Mesenchymal stem cell (in vitro differentiated cells and primary cell): ENCODE measurements around the gene APP.

ENCODE experiments used
- DNase-seq: peaks from one replicate; pipeline ENCODE4 v3.0.0-alpha.2; 2013
- H2AFZ ChIP-seq: one replicate; pipeline ENCODE4 v1.6.1; 2013; ENCODE audit warnings: low read depth, mild to moderate bottlenecking, control low read depth, inconsistent platforms, low read length, moderate library complexity
- H2AK5ac ChIP-seq: 2 replicates; pipeline ENCODE4 v1.6.1; 2013; ENCODE audit warnings: low read length, moderate library complexity, mild to moderate bottlenecking, inconsistent platforms; ENCODE audit not compliant: severe bottlenecking
- H2BK120ac ChIP-seq: one replicate; pipeline ENCODE4 v1.6.1; 2013; ENCODE audit warnings: low read depth, mild to moderate bottlenecking, inconsistent platforms, low read length, moderate library complexity
- H2BK12ac ChIP-seq, 2 experiments: one replicate each; pipeline ENCODE4 v1.6.1; 2013; ENCODE audit warnings: inconsistent platforms in 2 of 2, low read length in 2 of 2, mild to moderate bottlenecking in 2 of 2, moderate library complexity in 2 of 2, control low read depth in 1 of 2
- H2BK15ac ChIP-seq: one replicate; pipeline ENCODE4 v1.6.1; 2013; ENCODE audit warnings: mild to moderate bottlenecking, low read depth, inconsistent platforms; ENCODE audit not compliant: poor library complexity, severe bottlenecking
- H2BK5ac ChIP-seq: 2 replicates; pipeline ENCODE4 v1.6.1; 2013; ENCODE audit warnings: low read depth, mild to moderate bottlenecking, low read length, control low read depth, inconsistent platforms; ENCODE audit not compliant: poor library complexity, severe bottlenecking
- H3K14ac ChIP-seq, 2 experiments: one replicate each; pipeline ENCODE4 v1.6.1; 2013; ENCODE audit warnings: inconsistent platforms in 2 of 2, low read length in 2 of 2, control low read depth in 1 of 2, mild to moderate bottlenecking in 1 of 2, moderate library complexity in 1 of 2
- H3K18ac ChIP-seq, 2 experiments: one replicate each; pipeline ENCODE4 v1.6.1; 2013; ENCODE audit warnings: inconsistent platforms in 2 of 2, low read length in 2 of 2, control low read depth in 1 of 2, low read depth in 1 of 2, mild to moderate bottlenecking in 1 of 2
- H3K23ac ChIP-seq, 2 experiments: one replicate each; pipeline ENCODE4 v1.6.1; 2013; ENCODE audit warnings: inconsistent platforms in 2 of 2, low read length in 2 of 2, mild to moderate bottlenecking in 2 of 2, moderate library complexity in 2 of 2, control low read depth in 1 of 2
- H3K27ac ChIP-seq: 2 replicates; pipeline ENCODE4 v1.5.1; 2013; ENCODE audit warnings: mild to moderate bottlenecking, moderate library complexity, low read length, control low read depth, inconsistent platforms; ENCODE audit not compliant: poor library complexity, severe bottlenecking
- H3K27me3 ChIP-seq, 2 experiments: 2 replicates each; pipeline versions ENCODE4 v1.6.1 to v1.7.0; 2013; ENCODE audit warnings: low read length in 2 of 2, mild to moderate bottlenecking in 2 of 2, moderate library complexity in 2 of 2, control low read depth in 1 of 2, inconsistent platforms in 1 of 2; ENCODE audit not compliant: control insufficient read depth in 1 of 2, insufficient read depth in 1 of 2
- H3K36me3 ChIP-seq, 2 experiments: 2 replicates each; pipeline versions ENCODE4 v1.6.1 to v1.7.0; 2013; ENCODE audit warnings: low read length in 2 of 2, control low read depth in 1 of 2, inconsistent platforms in 1 of 2, low read depth in 1 of 2, mild to moderate bottlenecking in 1 of 2; ENCODE audit not compliant: insufficient read depth in 2 of 2, control insufficient read depth in 1 of 2
- H3K4ac ChIP-seq, 2 experiments: one replicate each; pipeline ENCODE4 v1.6.1; 2013; ENCODE audit warnings: inconsistent platforms in 2 of 2, low read length in 2 of 2, mild to moderate bottlenecking in 2 of 2, moderate library complexity in 2 of 2, control low read depth in 1 of 2, low read depth in 1 of 2
- H3K4me1 ChIP-seq: 2 replicates; pipeline ENCODE4 v1.6.1; 2013; ENCODE audit warnings: low read depth, low read length, control low read depth; ENCODE audit not compliant: control insufficient read depth, insufficient read depth
- H3K4me2 ChIP-seq: 2 replicates; pipeline ENCODE4 v1.6.1; 2013; ENCODE audit warnings: low read length, mild to moderate bottlenecking, inconsistent platforms; ENCODE audit not compliant: poor library complexity, severe bottlenecking
- H3K4me3 ChIP-seq, 2 experiments: 2 replicates each; pipeline versions ENCODE4 v1.5.1 to v1.7.0; 2013; ENCODE audit warnings: low read length in 2 of 2, mild to moderate bottlenecking in 2 of 2, control low read depth in 1 of 2, low read depth in 1 of 2; ENCODE audit not compliant: insufficient read depth in 1 of 2
- H3K79me1 ChIP-seq: replicated peaks from 2 replicates; pipeline ENCODE4 v1.6.1; 2013; ENCODE audit warnings: mild to moderate bottlenecking, control low read depth, low read length, inconsistent platforms; ENCODE audit not compliant: poor library complexity, severe bottlenecking
- H3K9ac ChIP-seq: 2 replicates; pipeline ENCODE4 v1.7.0; 2013; ENCODE audit warnings: mild to moderate bottlenecking, low read length, moderate library complexity
- H3K9me3 ChIP-seq: 2 replicates; pipeline ENCODE4 v1.7.0; 2013; ENCODE audit warnings: mild to moderate bottlenecking, low read length; ENCODE audit not compliant: control insufficient read depth
- H4K8ac ChIP-seq: one replicate; pipeline ENCODE4 v1.6.1; 2013; ENCODE audit warnings: inconsistent platforms, mild to moderate bottlenecking, low read length, moderate library complexity
- H4K91ac ChIP-seq: one replicate; pipeline ENCODE4 v1.6.1; 2013; ENCODE audit warnings: mild to moderate bottlenecking, low read length, inconsistent platforms
- WGBS: methylation state at CpG from one replicate; pipeline ENCODE4 v1.1.7; 2013; ENCODE audit warnings: mixed read lengths; 5-methylcytosine and 5-hydroxymethylcytosine counted together

APP gene

DNA sequence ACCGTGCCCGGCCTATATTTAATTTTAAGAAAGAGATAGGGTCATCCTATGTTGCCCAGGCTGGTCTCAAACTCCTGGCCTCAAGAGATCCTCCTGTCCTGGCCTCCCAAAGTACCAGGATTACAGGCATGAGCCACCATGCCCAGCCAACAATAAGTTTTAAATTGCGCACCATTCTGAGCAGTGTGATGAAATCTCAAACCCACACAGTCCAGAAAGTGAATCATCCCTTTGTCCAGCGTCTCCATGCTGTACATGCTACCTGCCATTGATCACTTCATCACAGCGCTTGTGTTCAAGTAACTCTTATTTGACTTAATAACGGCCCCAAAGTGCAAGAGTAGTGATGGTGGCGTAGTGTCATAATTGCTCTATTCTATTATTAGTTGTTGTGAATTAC, 75.4 kb downstream of the APP start:
- Histone ChIP-seq H3K4me3 (no peak overlapping the region), H3K4me1 (no peaks in the 10 kb centered on the region), H3K4ac (no peak overlapping the region), H3K23ac (no peak overlapping the region), H2BK15ac (no peak overlapping the region), H3K9ac (no peak overlapping the region), H2BK5ac (no peak overlapping the region), H4K91ac (no peak overlapping the region), H3K4me2 (no peak overlapping the region), H4K8ac (no peak overlapping the region), H3K18ac (no peak overlapping the region), H3K79me1 (peaks cover 16% of the 10 kb centered on the region), H2AK5ac (no peak overlapping the region), H3K9me3 (no peaks in the 10 kb centered on the region), H2AFZ (no peak overlapping the region), H3K14ac (no peak overlapping the region), H2BK120ac (no peak overlapping the region), H3K27ac (no peak overlapping the region), H3K36me3 (peaks cover 0 to 10% of the 10 kb centered on the region in 2 experiments), H2BK12ac (no peak overlapping the region), H3K27me3 (no peaks in the 10 kb centered on the region)
- DNase-seq, result no peak
- WGBS, result 100% methylated on average over 4 of the region's 7 CpGs

DNA sequence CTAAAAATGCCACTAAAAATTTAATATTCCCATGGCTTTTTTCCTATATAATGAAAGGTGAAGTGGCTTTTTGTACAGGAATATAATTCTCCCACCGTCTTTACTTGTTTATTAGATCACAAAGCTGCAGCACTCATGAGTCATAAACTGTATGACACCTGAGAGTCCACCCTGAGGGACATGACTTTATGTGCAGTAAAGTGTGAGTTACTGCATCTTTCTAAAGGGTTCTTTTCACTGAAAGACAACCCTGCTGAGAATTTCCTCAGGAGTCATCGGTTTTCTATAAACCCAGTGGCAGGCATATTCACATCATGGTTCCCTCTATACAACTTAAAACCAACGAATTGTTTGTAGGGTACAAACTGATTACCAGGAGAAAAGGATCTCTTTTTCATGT, 77.4 kb downstream of the APP start:
- no peak overlapping the region for H3K4me3 ChIP-seq
- no peak overlapping the region for H2BK120ac ChIP-seq
- H3K27me3 ChIP-seq, result no peaks in the 10 kb centered on the region
- no peak overlapping the region for H2AK5ac ChIP-seq
- no peak overlapping the region for H2BK5ac ChIP-seq
- H3K36me3 ChIP-seq, result peaks cover 4 to 31% of the 10 kb centered on the region in 2 experiments
- no peak overlapping the region for H3K27ac ChIP-seq
- peaks cover 2% of the 10 kb centered on the region for H3K4me1 ChIP-seq
- no peak overlapping the region for H3K18ac ChIP-seq
- H2AFZ ChIP-seq, result no peak overlapping the region
- 50% methylated on average over 1 of the region's 3 CpGs for WGBS
- DNase-seq, result peak; percentile 76
- H2BK15ac ChIP-seq, result no peak overlapping the region
- H3K9ac ChIP-seq, result no peak overlapping the region
- peaks cover 20% of the 10 kb centered on the region for H3K79me1 ChIP-seq
- H4K91ac ChIP-seq, result no peak overlapping the region
- H2BK12ac ChIP-seq, result no peak overlapping the region
- no peak overlapping the region for H4K8ac ChIP-seq
- H3K4ac ChIP-seq, result no peak overlapping the region
- H3K4me2 ChIP-seq, result no peak overlapping the region
- H3K23ac ChIP-seq, result no peak overlapping the region
- no peak overlapping the region for H3K14ac ChIP-seq
- no peaks in the 10 kb centered on the region for H3K9me3 ChIP-seq

DNA sequence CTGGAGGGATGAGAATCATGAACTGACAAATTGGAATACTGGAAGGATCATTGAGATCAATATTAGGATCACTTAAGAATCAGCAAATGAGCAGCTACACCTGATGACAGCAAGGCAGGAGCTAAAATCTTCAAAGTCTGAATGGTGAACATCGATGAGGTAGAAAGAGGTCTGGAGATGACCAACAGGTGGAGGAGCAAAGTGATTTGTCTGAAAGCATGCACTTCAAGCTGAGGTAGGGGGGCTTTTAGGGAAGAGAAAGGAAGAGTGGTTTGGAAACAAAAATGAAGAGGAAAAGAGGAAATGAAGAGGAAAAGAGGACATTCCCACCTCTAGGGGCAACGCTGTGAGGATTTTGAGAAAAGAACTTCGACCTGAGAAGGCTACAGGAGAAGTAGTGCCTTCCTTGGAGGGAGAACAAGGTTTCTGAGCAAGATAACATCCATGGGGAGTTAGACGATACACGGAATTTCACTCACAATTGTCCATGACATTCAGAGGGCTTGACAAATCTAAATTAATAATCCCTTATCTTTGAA, 79.0 kb downstream of the APP start:
- peaks cover 4 to 46% of the 10 kb centered on the region in 2 experiments for H3K36me3 ChIP-seq
- H2AK5ac ChIP-seq, result no peak overlapping the region
- no peak overlapping the region for H3K4me3 ChIP-seq
- no peak overlapping the region for H2BK15ac ChIP-seq
- H3K14ac ChIP-seq, result no peak overlapping the region
- H3K4ac ChIP-seq, result no peak overlapping the region
- peaks cover 2% of the 10 kb centered on the region for H3K4me1 ChIP-seq
- no peak overlapping the region for H3K9ac ChIP-seq
- no peak overlapping the region for H2BK12ac ChIP-seq
- H3K23ac ChIP-seq, result no peak overlapping the region
- H4K91ac ChIP-seq, result no peak overlapping the region
- H3K4me2 ChIP-seq, result no peak overlapping the region
- H3K79me1 ChIP-seq, result peaks cover 17% of the 10 kb centered on the region
- no peak for DNase-seq
- no peak overlapping the region for H3K27ac ChIP-seq
- no peaks in the 10 kb centered on the region for H3K9me3 ChIP-seq
- no peak overlapping the region for H2BK120ac ChIP-seq
- no peak overlapping the region for H3K18ac ChIP-seq
- 68% methylated on average over 3 of the region's 5 CpGs for WGBS
- H2BK5ac ChIP-seq, result no peak overlapping the region
- no peaks in the 10 kb centered on the region for H3K27me3 ChIP-seq
- no peak overlapping the region for H4K8ac ChIP-seq
- no peak overlapping the region for H2AFZ ChIP-seq

DNA sequence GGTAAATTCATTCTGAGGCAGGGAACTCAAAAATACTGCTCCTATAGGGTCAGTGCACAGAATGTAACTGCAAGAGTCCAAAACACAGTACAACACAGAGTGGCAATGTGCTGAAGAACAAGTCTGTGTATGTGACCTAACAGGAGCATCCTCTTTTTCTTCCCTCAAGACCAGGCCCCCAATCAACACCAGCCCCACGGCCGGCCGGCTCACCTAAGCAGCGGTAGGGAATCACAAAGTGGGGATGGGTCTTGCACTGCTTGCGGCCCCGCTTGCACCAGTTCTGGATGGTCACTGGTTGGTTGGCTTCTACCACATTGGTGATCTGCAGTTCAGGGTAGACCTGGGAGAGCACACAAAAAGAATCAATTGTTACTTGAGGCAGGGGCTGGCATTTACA, 80.8 kb downstream of the APP start:
- Histone ChIP-seq H2AK5ac (no peak overlapping the region), H3K4me1 (peaks cover 2% of the 10 kb centered on the region), H3K27me3 (no peaks in the 10 kb centered on the region), H3K4me2 (no peak overlapping the region), H3K18ac (no peak overlapping the region), H2BK5ac (no peak overlapping the region), H2BK120ac (no peak overlapping the region), H3K4ac (no peak overlapping the region), H2BK15ac (no peak overlapping the region), H3K14ac (no peak overlapping the region), H3K23ac (no peak overlapping the region), H2AFZ (no peak overlapping the region), H3K36me3 (peaks cover 4 to 48% of the 10 kb centered on the region in 2 experiments), H4K91ac (no peak overlapping the region), H3K27ac (no peak overlapping the region), H3K4me3 (no peak overlapping the region), H4K8ac (no peak overlapping the region), H3K79me1 (peaks cover 20% of the 10 kb centered on the region), H3K9ac (no peak overlapping the region), H2BK12ac (no peak overlapping the region), H3K9me3 (no peaks in the 10 kb centered on the region)
- WGBS, result 97% methylated on average over 6 of the region's 6 CpGs
- no peak for DNase-seq
